Vagina (tissue), 2 donors: ENCODE data around the gene CCM2.

Experiments
- CTCF ChIP-seq, 3 experiments: fragments of 450-650 bp in 2 of 3; fragments of 200-600 bp in 1 of 3; sonication (generic) in 1 of 3; IDR thresholded peaks; one replicate each; pipeline ENCODE4 v1.5.1; 2017 to 2019; ENCODE audit warnings: antibody characterized with exemption in 3 of 3, mild to moderate bottlenecking in 2 of 3, moderate library complexity in 2 of 3
- POLR2A ChIP-seq, 2 donors: fragments of 450-650 bp; IDR thresholded peaks; one replicate each; pipeline ENCODE4 v1.6.1; 2017; ENCODE audit warnings: antibody characterized with exemption in 2 of 2, mild to moderate bottlenecking in 2 of 2, moderate library complexity in 2 of 2

- TF ChIP-seq POLR2A (IDR thresholded peaks at IDR 0.05): no peak
- TF ChIP-seq CTCF (IDR thresholded peaks at IDR 0.05): no peak
Observed at GRCh38 chr7:44962483-44963251, 37.3 kb upstream of the CCM2 start.
